CD14-positive monocyte (primary cell): ENCODE results near the gene ANKRD33. TPM values are rescaled to one million over a fixed set of nuclear protein-coding genes. Genes with fewer than 3 reads are reported as not detected.

Experiments used
- DNase-seq, 3 donors: peaks; one replicate each; pipeline ENCODE4 v3.0.0-alpha.2; 2011 to 2022
- H2AFZ ChIP-seq: 2 replicates; pipeline ENCODE4 v1.6.0; 2012; ENCODE audit warnings: mild to moderate bottlenecking, low read depth, low read length, inconsistent platforms; ENCODE audit not compliant: insufficient read depth, poor library complexity, severe bottlenecking
- H3K27ac ChIP-seq, 2 donors: 1 replicate in 1 of 2; 2 replicates in 1 of 2; pipeline ENCODE4 v1.5.1; 2012 to 2013; ENCODE audit warnings: low read length in 2 of 2, control low read depth in 1 of 2, inconsistent platforms in 1 of 2, low read depth in 1 of 2, mild to moderate bottlenecking in 1 of 2
- H3K27me3 ChIP-seq, 2 donors: one replicate each; pipeline versions ENCODE4 v1.6.0 to v1.6.1; 2011 to 2013; ENCODE audit warnings: low read length in 2 of 2; ENCODE audit not compliant: control insufficient read depth in 2 of 2, insufficient read depth in 2 of 2
- H3K36me3 ChIP-seq, 2 donors: replicated peaks in 1 of 2; 1 replicate in 1 of 2; 2 replicates in 1 of 2; pipeline versions ENCODE4 v1.5.1 to v1.6.1; 2012 to 2013; ENCODE audit warnings: low read length in 2 of 2, control low read depth in 1 of 2, inconsistent platforms in 1 of 2, mild to moderate bottlenecking in 1 of 2; ENCODE audit not compliant: insufficient read depth in 2 of 2, control insufficient read depth in 1 of 2
- H3K4me1 ChIP-seq, 2 donors: 1 replicate in 1 of 2; 2 replicates in 1 of 2; pipeline versions ENCODE4 v1.5.1 to v1.6.1; 2012 to 2013; ENCODE audit warnings: low read length in 2 of 2, control low read depth in 1 of 2, inconsistent platforms in 1 of 2, mild to moderate bottlenecking in 1 of 2, moderate library complexity in 1 of 2; ENCODE audit not compliant: insufficient read depth in 2 of 2, control insufficient read depth in 1 of 2
- H3K4me2 ChIP-seq: replicated peaks from 2 replicates; pipeline ENCODE3; 2012; ENCODE audit warnings: low read length, moderate library complexity, mild to moderate bottlenecking; ENCODE audit not compliant: poor library complexity, severe bottlenecking; ENCODE audit errors: extremely low read depth
- H3K4me3 ChIP-seq, 3 experiments: fragments of 200-600 bp in 1 of 3; sonication (generic) in 1 of 3; replicated peaks in 1 of 3; 1 replicate in 2 of 3; 2 replicates in 1 of 3; pipeline ENCODE4 v1.5.1; 2011 to 2013; ENCODE audit warnings: low read length in 3 of 3, mild to moderate bottlenecking in 3 of 3, control low read depth in 2 of 3, low read depth in 2 of 3, inconsistent platforms in 1 of 3, moderate library complexity in 1 of 3
- H3K79me2 ChIP-seq: 2 replicates; pipeline ENCODE4 v1.6.0; 2012; ENCODE audit warnings: mild to moderate bottlenecking, control low read depth, inconsistent platforms, low read length, moderate library complexity; ENCODE audit not compliant: insufficient read depth
- H3K9ac ChIP-seq: 2 replicates; pipeline ENCODE4 v1.6.0; 2017; ENCODE audit warnings: low read length, mild to moderate bottlenecking; ENCODE audit not compliant: insufficient read depth, poor library complexity, severe bottlenecking
- H3K9me3 ChIP-seq, 2 donors: replicated peaks in 1 of 2; 1 replicate in 1 of 2; 2 replicates in 1 of 2; pipeline versions ENCODE4 v1.5.1 to v1.6.1; 2012 to 2013; ENCODE audit warnings: low read length in 2 of 2, control low read depth in 1 of 2; ENCODE audit not compliant: control insufficient read depth in 1 of 2, insufficient read depth in 1 of 2
- H4K20me1 ChIP-seq: 2 replicates; pipeline ENCODE4 v1.6.0; 2012; ENCODE audit warnings: mild to moderate bottlenecking, low read length, control low read depth, moderate library complexity; ENCODE audit not compliant: insufficient read depth
- H3K27ac Mint-ChIP-seq, 7 donors: one replicate each; pipeline ENCODE4 v1.8.0; 2020; ENCODE audit warnings: mild to moderate bottlenecking in 7 of 7, mixed read lengths in 7 of 7, moderate library complexity in 6 of 7, inconsistent platforms in 2 of 7
- H3K27me3 Mint-ChIP-seq, 3 donors: one replicate each; pipeline ENCODE4 v1.8.0; 2021 to 2022; ENCODE audit warnings: low read depth in 3 of 3, mild to moderate bottlenecking in 3 of 3, mixed read lengths in 3 of 3, moderate library complexity in 3 of 3, inconsistent platforms in 1 of 3
- H3K36me3 Mint-ChIP-seq, 2 donors: one replicate each; pipeline ENCODE4 v1.8.0; 2020; ENCODE audit warnings: mixed read lengths in 2 of 2, inconsistent platforms in 1 of 2, mild to moderate bottlenecking in 1 of 2
- H3K4me1 Mint-ChIP-seq: one replicate; pipeline ENCODE4 v1.8.0; 2020; ENCODE audit warnings: mild to moderate bottlenecking, mixed read lengths
- H3K4me3 Mint-ChIP-seq, 2 donors: one replicate each; pipeline ENCODE4 v1.8.0; 2020; ENCODE audit warnings: mild to moderate bottlenecking in 2 of 2, mixed read lengths in 2 of 2, moderate library complexity in 1 of 2
- H3K9me3 Mint-ChIP-seq, 7 donors: one replicate each; pipeline ENCODE4 v1.8.0; 2020 to 2022; ENCODE audit warnings: mixed read lengths in 7 of 7, mild to moderate bottlenecking in 6 of 7, moderate library complexity in 6 of 7, inconsistent platforms in 2 of 7
- CTCF ChIP-seq: fragments of 200-600 bp; IDR thresholded peaks from one replicate; pipeline ENCODE4 v1.8.0; 2022; ENCODE audit warnings: antibody characterized with exemption, mild to moderate bottlenecking
- WGBS: methylation state at CpG from one replicate; pipeline ENCODE4 v1.1.5; 2013; ENCODE audit warnings: missing lambda C conversion rate; ENCODE audit not compliant: insufficient coverage; 5-methylcytosine and 5-hydroxymethylcytosine counted together
- intact Hi-C, 2 donors: fragments of 100-400 bp; cut with micrococcal nuclease; formaldehyde crosslinking; loops; one replicate each; pipeline versions ENCODE4 v1.15.0 to v1.15.1; 2023
- polyA plus RNA-seq, 3 donors: library from polyadenylated mRNA; depleted of rRNA in 1 of 3; unstranded in 2 of 3; stranded (reverse) in 1 of 3; fragments of 300-500 nt in 2 of 3; fragments of >200 nt in 1 of 3; fragmentation: Illumina TruSeq in 2 of 3; gene quantifications; 1 replicate in 2 of 3; 2 replicates in 1 of 3; pipeline ENCODE4 v1.2.3, GENCODE V29; 2012 to 2021

Gene ANKRD33
- polyA plus RNA-seq, 3 donors = 0.07 TPM; not detected in 2

- Histone ChIP-seq H3K4me3 (peak overlapping the region in 1 of 3 experiments; percentile 66), H2AFZ (peak overlapping the region; percentile 81)
- TF ChIP-seq CTCF = no peak
Observed at GRCh38 chr12:51869496-51869865, 18.4 kb upstream of the ANKRD33 start.

GRCh38 chr12:51869931-51870330 lies 18.0 kb upstream of the ANKRD33 start:
- no peak overlapping the region for H3K27ac ChIP-seq
- 9% methylated on average over 3 of the region's 3 CpGs for WGBS
- peak overlapping the region; percentile 48 to 78 for H3K4me3 Mint-ChIP-seq
- H2AFZ ChIP-seq = peak overlapping the region; percentile 81
- peaks cover 0 to 4% (median 0%) of the 10 kb centered on the region in 7 donors for H3K9me3 Mint-ChIP-seq
- no peaks in the 10 kb centered on the region for H3K9me3 ChIP-seq
- peak overlapping the region in 1 of 3 experiments; percentile 66 for H3K4me3 ChIP-seq
- H3K36me3 Mint-ChIP-seq = peaks cover 13 to 19% of the 10 kb centered on the region in 2 donors
- H3K79me2 ChIP-seq = no peaks in the 10 kb centered on the region
- H3K9ac ChIP-seq = no peak overlapping the region
- no peaks in the 10 kb centered on the region for H3K36me3 ChIP-seq
- peaks cover 0 to 23% of the 10 kb centered on the region in 2 donors for H3K27me3 ChIP-seq
- intact Hi-C loops = loop anchor here (2.0 to 10.0 kb wide), 4 partner anchors 35 to 445 kb away; partner anchors contain the start of gene SLC4A8 (in 1 of the 2)
- peak overlapping the region; percentile 70 for H3K4me2 ChIP-seq
- TF ChIP-seq CTCF = no peak
- H3K4me1 Mint-ChIP-seq = peaks cover 66% of the 10 kb centered on the region
- peak in 2 of 3 donors; percentile 29 to 55 for DNase-seq
- peaks cover 27 to 36% (median 34%) of the 10 kb centered on the region in 3 donors for H3K27me3 Mint-ChIP-seq
- peak overlapping the region in 6 of 7 donors; percentile 4 to 70 (median 44) for H3K27ac Mint-ChIP-seq
- no peaks in the 10 kb centered on the region for H4K20me1 ChIP-seq
- peaks cover 58 to 69% of the 10 kb centered on the region in 2 donors for H3K4me1 ChIP-seq

More at GRCh38 chr12:51869496-51869865, 18.4 kb upstream of the ANKRD33 start:
- Mint-ChIP-seq H3K9me3 (peaks cover 0 to 8% (median 0%) of the 10 kb centered on the region in 7 donors), H3K27ac (peak overlapping the region in 4 of 7 donors; percentile 38 to 70 (median 53)), H3K4me3 (peak overlapping the region; percentile 48 to 78), H3K36me3 (peaks cover 15 to 19% of the 10 kb centered on the region in 2 donors), H3K4me1 (peaks cover 67% of the 10 kb centered on the region), H3K27me3 (peaks cover 31 to 39% (median 38%) of the 10 kb centered on the region in 3 donors)
- no peaks in the 10 kb centered on the region for H4K20me1 ChIP-seq
- H3K9ac ChIP-seq = peak overlapping the region; percentile 51
- peak overlapping the region; percentile 70 for H3K4me2 ChIP-seq
- DNase-seq = no peak
- no peaks in the 10 kb centered on the region for H3K9me3 ChIP-seq
- peaks cover 60 to 73% of the 10 kb centered on the region in 2 donors for H3K4me1 ChIP-seq
- no peaks in the 10 kb centered on the region for H3K36me3 ChIP-seq
- intact Hi-C loops = no loop called here
- no peak overlapping the region for H3K27ac ChIP-seq
- peaks cover 3 to 27% of the 10 kb centered on the region in 2 donors for H3K27me3 ChIP-seq
- 39% methylated on average over 15 of the region's 20 CpGs for WGBS
- H3K79me2 ChIP-seq = no peaks in the 10 kb centered on the region
